ENCODE measurements around the gene FCAMR.

Gene FCAMR

GRCh38 chr1:206967096-206967849 lies 3.0 kb downstream of the FCAMR start:
- no peak overlapping the region for H3K27ac ChIP-seq
- TF ChIP-seq, protein P1, sequence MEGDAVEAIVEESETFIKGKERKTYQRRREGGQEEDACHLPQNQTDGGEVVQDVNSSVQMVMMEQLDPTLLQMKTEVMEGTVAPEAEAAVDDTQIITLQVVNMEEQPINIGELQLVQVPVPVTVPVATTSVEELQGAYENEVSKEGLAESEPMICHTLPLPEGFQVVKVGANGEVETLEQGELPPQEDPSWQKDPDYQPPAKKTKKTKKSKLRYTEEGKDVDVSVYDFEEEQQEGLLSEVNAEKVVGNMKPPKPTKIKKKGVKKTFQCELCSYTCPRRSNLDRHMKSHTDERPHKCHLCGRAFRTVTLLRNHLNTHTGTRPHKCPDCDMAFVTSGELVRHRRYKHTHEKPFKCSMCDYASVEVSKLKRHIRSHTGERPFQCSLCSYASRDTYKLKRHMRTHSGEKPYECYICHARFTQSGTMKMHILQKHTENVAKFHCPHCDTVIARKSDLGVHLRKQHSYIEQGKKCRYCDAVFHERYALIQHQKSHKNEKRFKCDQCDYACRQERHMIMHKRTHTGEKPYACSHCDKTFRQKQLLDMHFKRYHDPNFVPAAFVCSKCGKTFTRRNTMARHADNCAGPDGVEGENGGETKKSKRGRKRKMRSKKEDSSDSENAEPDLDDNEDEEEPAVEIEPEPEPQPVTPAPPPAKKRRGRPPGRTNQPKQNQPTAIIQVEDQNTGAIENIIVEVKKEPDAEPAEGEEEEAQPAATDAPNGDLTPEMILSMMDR (conservative IDR thresholded peaks at IDR 0.05): no peak
- TF ChIP-seq ZFX (IDR thresholded peaks at IDR 0.05): no peak

DNA sequence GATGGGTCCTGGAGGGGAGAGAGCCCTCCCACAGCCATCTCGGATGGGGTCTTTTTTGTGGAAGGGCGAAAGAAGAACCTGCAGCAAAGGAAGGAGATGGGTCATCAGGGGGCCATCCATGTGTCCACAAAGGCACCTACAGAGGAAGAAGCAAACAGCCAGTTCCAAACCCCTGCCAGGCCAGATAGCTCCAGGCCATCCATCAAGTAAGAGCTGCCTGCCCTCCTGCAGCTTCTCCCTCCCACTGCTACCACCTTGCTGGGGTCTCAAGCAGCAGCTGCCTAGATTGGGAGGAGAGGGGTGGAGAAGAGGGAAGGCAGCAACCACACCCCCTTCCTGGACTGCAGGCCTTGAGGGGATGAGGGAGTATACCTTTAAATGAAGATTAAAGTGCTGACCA lies 4.5 kb downstream of the FCAMR start:
- TF ChIP-seq, protein P1 (conservative IDR thresholded peaks at IDR 0.05): no peak
- TF ChIP-seq ZFX (IDR thresholded peaks at IDR 0.05): no peak
- H3K27ac ChIP-seq: no peak overlapping the region

GRCh38 chr1:206963740-206964139 lies 6.5 kb downstream of the FCAMR start:
- TF ChIP-seq, protein P1 (conservative IDR thresholded peaks at IDR 0.05): no peak
- TF ChIP-seq ZFX (IDR thresholded peaks at IDR 0.05): no peak
- no peak overlapping the region for H3K27ac ChIP-seq

- H3K27ac ChIP-seq: no peak overlapping the region
- no peak for TF ChIP-seq ZFX (IDR thresholded peaks at IDR 0.05)
- TF ChIP-seq, protein P1 (conservative IDR thresholded peaks at IDR 0.05): no peak
These were observed 7.0 kb downstream of the FCAMR start for GRCh38 chr1:206963119-206963712.

GRCh38 chr1:206962272-206962671 lies 8.0 kb downstream of the FCAMR start:
- no peak overlapping the region for H3K27ac ChIP-seq
- TF ChIP-seq, protein P1 (conservative IDR thresholded peaks at IDR 0.05): no peak
- no peak for TF ChIP-seq ZFX (IDR thresholded peaks at IDR 0.05)

- TF ChIP-seq ZFX (IDR thresholded peaks at IDR 0.05): no peak
- TF ChIP-seq, protein P1 (conservative IDR thresholded peaks at IDR 0.05): no peak
- no peak overlapping the region for H3K27ac ChIP-seq
These were observed 8.6 kb downstream of the FCAMR start for GRCh38 chr1:206961668-206962067.

DNA sequence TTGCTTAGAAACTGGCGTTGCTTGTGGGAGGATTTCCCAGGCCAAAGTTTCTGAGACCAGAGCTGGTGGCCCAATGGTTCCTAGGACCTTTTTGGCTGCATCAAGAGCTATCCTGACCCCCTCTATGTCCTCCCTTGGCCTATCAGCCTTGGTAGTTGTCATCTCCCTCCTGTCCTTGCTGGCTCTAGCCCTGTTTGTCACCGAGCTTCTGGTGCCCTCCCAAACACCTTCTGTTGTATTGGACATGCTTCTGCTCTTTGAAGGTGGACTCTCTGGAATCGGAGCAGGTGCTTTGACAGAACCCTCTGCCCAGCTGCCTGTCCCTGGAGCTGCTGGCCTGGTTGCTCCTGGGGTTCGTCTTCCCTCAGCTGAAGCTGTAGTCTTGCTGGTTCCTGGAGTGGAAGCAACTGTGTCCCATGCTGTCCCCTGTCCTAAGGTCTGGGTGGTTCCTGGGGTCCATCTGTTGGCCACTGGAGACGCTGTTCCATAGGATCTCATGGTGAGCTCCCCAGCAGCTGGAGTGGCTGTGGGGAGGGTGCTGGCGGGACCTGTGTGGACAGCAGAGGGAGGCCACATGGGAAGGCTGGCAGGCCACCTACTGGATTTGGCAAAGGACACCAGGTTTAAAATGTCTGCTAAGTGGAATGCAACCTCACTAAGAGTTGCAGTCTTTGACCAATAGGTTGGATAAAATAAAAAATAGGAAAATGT lies 9.4 kb downstream of the FCAMR start:
- TF ChIP-seq, protein P1 (conservative IDR thresholded peaks at IDR 0.05): no peak
- no peak for TF ChIP-seq ZFX (IDR thresholded peaks at IDR 0.05)
- H3K27ac ChIP-seq: no peak overlapping the region

Measured in C4-2B (cell line).